Mesenchymal stem cell (in vitro differentiated cells and primary cell): Measurements from ENCODE around the gene MAMSTR.
A peak's percentile ranks its signal among the peaks of the same experiment; 100 is the strongest.

Source experiments
- DNase-seq: peaks from one replicate; pipeline ENCODE4 v3.0.0-alpha.2; 2013
- H2AFZ ChIP-seq: one replicate; pipeline ENCODE4 v1.6.1; 2013; ENCODE audit warnings: low read depth, mild to moderate bottlenecking, control low read depth, inconsistent platforms, low read length, moderate library complexity
- H2AK5ac ChIP-seq: 2 replicates; pipeline ENCODE4 v1.6.1; 2013; ENCODE audit warnings: low read length, moderate library complexity, mild to moderate bottlenecking, inconsistent platforms; ENCODE audit not compliant: severe bottlenecking
- H2BK120ac ChIP-seq: one replicate; pipeline ENCODE4 v1.6.1; 2013; ENCODE audit warnings: low read depth, mild to moderate bottlenecking, inconsistent platforms, low read length, moderate library complexity
- H2BK12ac ChIP-seq, 2 experiments: one replicate each; pipeline ENCODE4 v1.6.1; 2013; ENCODE audit warnings: inconsistent platforms in 2 of 2, low read length in 2 of 2, mild to moderate bottlenecking in 2 of 2, moderate library complexity in 2 of 2, control low read depth in 1 of 2
- H2BK15ac ChIP-seq: one replicate; pipeline ENCODE4 v1.6.1; 2013; ENCODE audit warnings: mild to moderate bottlenecking, low read depth, inconsistent platforms; ENCODE audit not compliant: poor library complexity, severe bottlenecking
- H2BK5ac ChIP-seq: 2 replicates; pipeline ENCODE4 v1.6.1; 2013; ENCODE audit warnings: low read depth, mild to moderate bottlenecking, low read length, control low read depth, inconsistent platforms; ENCODE audit not compliant: poor library complexity, severe bottlenecking
- H3K14ac ChIP-seq, 2 experiments: one replicate each; pipeline ENCODE4 v1.6.1; 2013; ENCODE audit warnings: inconsistent platforms in 2 of 2, low read length in 2 of 2, control low read depth in 1 of 2, mild to moderate bottlenecking in 1 of 2, moderate library complexity in 1 of 2
- H3K18ac ChIP-seq, 2 experiments: one replicate each; pipeline ENCODE4 v1.6.1; 2013; ENCODE audit warnings: inconsistent platforms in 2 of 2, low read length in 2 of 2, control low read depth in 1 of 2, low read depth in 1 of 2, mild to moderate bottlenecking in 1 of 2
- H3K23ac ChIP-seq, 2 experiments: one replicate each; pipeline ENCODE4 v1.6.1; 2013; ENCODE audit warnings: inconsistent platforms in 2 of 2, low read length in 2 of 2, mild to moderate bottlenecking in 2 of 2, moderate library complexity in 2 of 2, control low read depth in 1 of 2
- H3K27ac ChIP-seq: 2 replicates; pipeline ENCODE4 v1.5.1; 2013; ENCODE audit warnings: mild to moderate bottlenecking, moderate library complexity, low read length, control low read depth, inconsistent platforms; ENCODE audit not compliant: poor library complexity, severe bottlenecking
- H3K27me3 ChIP-seq, 2 experiments: 2 replicates each; pipeline versions ENCODE4 v1.6.1 to v1.7.0; 2013; ENCODE audit warnings: low read length in 2 of 2, mild to moderate bottlenecking in 2 of 2, moderate library complexity in 2 of 2, control low read depth in 1 of 2, inconsistent platforms in 1 of 2; ENCODE audit not compliant: control insufficient read depth in 1 of 2, insufficient read depth in 1 of 2
- H3K36me3 ChIP-seq, 2 experiments: 2 replicates each; pipeline versions ENCODE4 v1.6.1 to v1.7.0; 2013; ENCODE audit warnings: low read length in 2 of 2, control low read depth in 1 of 2, inconsistent platforms in 1 of 2, low read depth in 1 of 2, mild to moderate bottlenecking in 1 of 2; ENCODE audit not compliant: insufficient read depth in 2 of 2, control insufficient read depth in 1 of 2
- H3K4ac ChIP-seq, 2 experiments: one replicate each; pipeline ENCODE4 v1.6.1; 2013; ENCODE audit warnings: inconsistent platforms in 2 of 2, low read length in 2 of 2, mild to moderate bottlenecking in 2 of 2, moderate library complexity in 2 of 2, control low read depth in 1 of 2, low read depth in 1 of 2
- H3K4me1 ChIP-seq: 2 replicates; pipeline ENCODE4 v1.6.1; 2013; ENCODE audit warnings: low read depth, low read length, control low read depth; ENCODE audit not compliant: control insufficient read depth, insufficient read depth
- H3K4me2 ChIP-seq: 2 replicates; pipeline ENCODE4 v1.6.1; 2013; ENCODE audit warnings: low read length, mild to moderate bottlenecking, inconsistent platforms; ENCODE audit not compliant: poor library complexity, severe bottlenecking
- H3K4me3 ChIP-seq, 2 experiments: 2 replicates each; pipeline versions ENCODE4 v1.5.1 to v1.7.0; 2013; ENCODE audit warnings: low read length in 2 of 2, mild to moderate bottlenecking in 2 of 2, control low read depth in 1 of 2, low read depth in 1 of 2; ENCODE audit not compliant: insufficient read depth in 1 of 2
- H3K79me1 ChIP-seq: replicated peaks from 2 replicates; pipeline ENCODE4 v1.6.1; 2013; ENCODE audit warnings: mild to moderate bottlenecking, control low read depth, low read length, inconsistent platforms; ENCODE audit not compliant: poor library complexity, severe bottlenecking
- H3K9ac ChIP-seq: 2 replicates; pipeline ENCODE4 v1.7.0; 2013; ENCODE audit warnings: mild to moderate bottlenecking, low read length, moderate library complexity
- H3K9me3 ChIP-seq: 2 replicates; pipeline ENCODE4 v1.7.0; 2013; ENCODE audit warnings: mild to moderate bottlenecking, low read length; ENCODE audit not compliant: control insufficient read depth
- H4K8ac ChIP-seq: one replicate; pipeline ENCODE4 v1.6.1; 2013; ENCODE audit warnings: inconsistent platforms, mild to moderate bottlenecking, low read length, moderate library complexity
- H4K91ac ChIP-seq: one replicate; pipeline ENCODE4 v1.6.1; 2013; ENCODE audit warnings: mild to moderate bottlenecking, low read length, inconsistent platforms
- WGBS: methylation state at CpG from one replicate; pipeline ENCODE4 v1.1.7; 2013; ENCODE audit warnings: mixed read lengths; 5-methylcytosine and 5-hydroxymethylcytosine counted together

Gene MAMSTR

DNA sequence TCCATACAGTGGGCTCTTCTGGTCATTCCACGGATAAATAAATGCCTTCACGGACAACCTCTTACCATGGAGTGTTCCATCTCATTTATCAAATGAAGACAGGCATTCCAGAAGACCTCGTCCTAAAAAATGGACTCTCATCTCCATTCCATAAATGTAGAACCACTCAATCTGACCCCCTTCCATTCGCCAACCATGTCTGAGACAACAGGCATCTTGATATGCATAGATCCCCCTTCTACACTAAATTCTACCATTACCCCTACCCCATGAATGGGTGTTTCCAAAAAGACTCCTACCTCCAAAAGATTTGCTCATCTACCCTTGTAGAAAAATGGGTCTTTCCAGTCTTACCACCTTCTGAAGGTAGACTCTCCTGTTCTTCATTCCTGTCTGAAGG lies 11.9 kb upstream of the MAMSTR start:
- DNase-seq, result no peak
- H3K9ac ChIP-seq, result no peak overlapping the region
- no peak overlapping the region for H2AFZ ChIP-seq
- 84% methylated on average over 4 of the region's 4 CpGs for WGBS
- H3K4me1 ChIP-seq, result peaks cover 4% of the 10 kb centered on the region
- no peaks in the 10 kb centered on the region for H3K79me1 ChIP-seq
- no peak overlapping the region for H3K4me3 ChIP-seq
- H3K9me3 ChIP-seq, result no peaks in the 10 kb centered on the region
- no peak overlapping the region for H3K18ac ChIP-seq
- H4K91ac ChIP-seq, result no peak overlapping the region
- H4K8ac ChIP-seq, result no peak overlapping the region
- H3K14ac ChIP-seq, result no peak overlapping the region
- H3K23ac ChIP-seq, result no peak overlapping the region
- no peak overlapping the region for H3K4me2 ChIP-seq
- no peak overlapping the region for H2BK15ac ChIP-seq
- H2BK5ac ChIP-seq, result no peak overlapping the region
- H3K36me3 ChIP-seq, result no peaks in the 10 kb centered on the region
- no peak overlapping the region for H2AK5ac ChIP-seq
- H3K27me3 ChIP-seq, result peaks cover 5 to 32% of the 10 kb centered on the region in 2 experiments
- H2BK120ac ChIP-seq, result no peak overlapping the region
- no peak overlapping the region for H2BK12ac ChIP-seq
- H3K4ac ChIP-seq, result no peak overlapping the region
- H3K27ac ChIP-seq, result no peak overlapping the region

DNA sequence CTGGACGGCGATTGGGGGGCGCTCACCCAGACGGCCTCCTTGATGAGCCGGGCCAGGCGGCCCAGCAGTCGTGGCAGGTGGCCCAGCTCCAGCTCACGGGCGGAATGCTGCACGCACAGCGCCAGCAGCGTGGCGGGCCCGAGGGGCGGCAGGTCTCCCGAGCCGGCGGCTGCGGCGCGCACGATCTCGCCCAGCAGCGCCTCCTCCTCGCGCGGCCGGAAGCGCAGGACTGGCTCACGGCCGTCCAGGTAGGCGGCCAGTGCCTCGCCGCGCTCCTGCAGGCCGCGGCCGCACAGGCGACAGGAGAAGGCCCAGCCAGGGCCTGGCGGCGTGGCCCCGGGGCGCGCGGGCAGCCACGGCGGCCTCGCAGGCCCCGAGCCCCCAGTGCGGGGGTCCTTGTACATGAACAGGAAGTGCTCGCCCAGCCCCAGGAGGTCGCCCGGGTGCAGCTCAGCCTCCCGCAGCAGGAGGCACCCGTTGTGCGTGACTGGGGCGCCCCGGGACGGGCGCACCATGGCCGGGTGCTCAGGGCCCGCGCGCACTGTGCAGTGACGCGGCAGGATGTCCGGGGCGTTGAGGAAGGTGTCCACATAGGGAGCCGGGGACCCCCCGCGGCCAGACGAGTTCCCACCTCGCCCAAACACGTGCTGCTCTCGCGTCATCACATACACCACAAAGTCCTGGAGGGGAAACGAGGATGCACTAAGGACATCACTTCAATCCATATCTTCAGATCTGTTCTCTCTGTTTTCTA lies 9.6 kb upstream of the MAMSTR start:
- Histone ChIP-seq H2AK5ac (no peak overlapping the region), H3K18ac (no peak overlapping the region), H3K9ac (peak overlapping the region; percentile 18), H3K4me3 (no peak overlapping the region), H3K4me1 (no peaks in the 10 kb centered on the region), H3K23ac (no peak overlapping the region), H2BK120ac (no peak overlapping the region), H2BK12ac (no peak overlapping the region), H3K79me1 (no peaks in the 10 kb centered on the region), H2AFZ (no peak overlapping the region), H4K91ac (no peak overlapping the region), H4K8ac (no peak overlapping the region), H3K4ac (no peak overlapping the region), H2BK15ac (no peak overlapping the region), H3K9me3 (no peaks in the 10 kb centered on the region), H2BK5ac (no peak overlapping the region), H3K4me2 (no peak overlapping the region), H3K36me3 (no peaks in the 10 kb centered on the region), H3K27ac (no peak overlapping the region), H3K27me3 (peaks cover 5 to 21% of the 10 kb centered on the region in 2 experiments), H3K14ac (no peak overlapping the region)
- 65% methylated on average over 62 of the region's 77 CpGs for WGBS
- no peak for DNase-seq

DNA sequence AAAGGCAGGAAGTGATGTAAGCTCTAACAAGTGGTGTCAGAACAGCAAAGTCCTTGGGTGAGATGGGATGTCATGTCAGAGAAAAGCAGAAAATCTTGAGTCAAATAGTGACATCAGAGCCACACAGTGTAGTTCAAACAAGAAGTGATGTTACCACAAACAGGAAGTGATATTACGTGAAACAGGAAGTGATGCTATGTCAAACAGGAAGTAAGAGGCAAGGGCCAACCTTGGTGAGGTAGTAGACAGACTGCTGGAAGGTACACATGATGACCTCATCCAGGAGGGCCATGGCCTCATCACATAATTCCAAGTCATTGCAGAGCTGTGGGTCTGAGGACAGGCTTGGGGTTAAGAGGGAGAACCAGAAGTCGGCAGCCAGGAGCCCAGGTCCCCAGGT lies 7.0 kb upstream of the MAMSTR start:
- Histone ChIP-seq H3K23ac (no peak overlapping the region), H3K27ac (no peak overlapping the region), H2AFZ (no peak overlapping the region), H2AK5ac (no peak overlapping the region), H2BK12ac (no peak overlapping the region), H3K36me3 (no peaks in the 10 kb centered on the region), H4K91ac (peak overlapping the region; percentile 9), H2BK15ac (no peak overlapping the region), H2BK5ac (no peak overlapping the region), H3K4me1 (no peaks in the 10 kb centered on the region), H3K4ac (no peak overlapping the region), H3K4me2 (no peak overlapping the region), H4K8ac (no peak overlapping the region), H3K9ac (no peak overlapping the region), H2BK120ac (no peak overlapping the region), H3K4me3 (no peak overlapping the region), H3K18ac (no peak overlapping the region), H3K27me3 (peaks cover 5 to 9% of the 10 kb centered on the region in 2 experiments), H3K14ac (no peak overlapping the region), H3K79me1 (no peaks in the 10 kb centered on the region), H3K9me3 (no peaks in the 10 kb centered on the region)
- DNase-seq, result no peak
- WGBS, result 76% methylated on average over 2 of the region's 2 CpGs

DNA sequence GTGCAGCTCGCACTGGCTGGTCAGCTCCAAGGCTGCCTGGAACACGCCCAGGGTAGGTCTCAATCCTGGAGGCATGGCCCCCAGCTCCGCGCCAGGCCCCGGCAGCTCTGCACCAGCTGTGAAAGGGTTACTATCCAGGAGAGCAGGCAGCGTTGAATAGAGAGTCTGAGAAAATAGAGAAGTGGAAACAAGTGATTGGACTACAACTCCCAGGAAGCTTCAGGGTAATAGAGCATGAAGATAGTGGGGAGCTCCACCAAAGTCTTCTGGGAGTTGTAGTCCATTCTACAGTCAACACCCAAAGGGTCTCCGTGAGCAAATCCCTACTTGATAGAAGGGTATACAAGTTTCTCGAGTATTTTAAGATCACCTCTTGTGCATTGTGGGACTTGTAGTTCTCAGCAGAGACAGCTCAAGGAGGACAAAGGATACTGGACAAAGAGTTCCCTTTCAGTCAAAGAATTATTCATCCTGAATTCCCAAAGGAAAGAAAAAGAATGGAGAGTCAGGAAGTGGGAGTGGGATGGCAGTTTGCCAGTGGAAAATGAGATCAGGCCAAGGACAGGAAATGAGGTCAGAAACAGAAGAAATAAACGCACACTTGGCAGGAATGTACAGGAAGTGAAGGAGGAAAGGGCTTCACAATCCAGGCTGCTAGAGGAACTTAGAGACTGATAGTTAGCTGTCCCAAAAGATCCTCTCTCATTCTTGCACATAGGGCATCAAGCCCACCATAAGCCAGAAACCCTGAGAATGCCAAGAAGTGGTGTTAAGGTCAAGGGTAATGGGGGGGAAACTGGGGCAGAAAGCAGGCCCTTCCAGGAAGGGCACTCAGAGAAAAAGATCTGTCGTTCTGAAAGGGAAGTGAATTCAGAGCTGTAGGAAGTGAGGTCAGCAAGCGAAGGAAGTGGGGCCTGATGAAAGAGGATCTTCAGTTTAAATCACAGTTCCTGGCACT lies 5.5 kb upstream of the MAMSTR start:
- Histone ChIP-seq H3K4me1 (peaks cover 6% of the 10 kb centered on the region), H3K9me3 (no peaks in the 10 kb centered on the region)

More for the DNA sequence above, 5.5 kb upstream of the MAMSTR start:
- Histone ChIP-seq H3K23ac (no peak overlapping the region), H3K9ac (peak overlapping the region; percentile 5), H3K27ac (no peak overlapping the region), H2BK5ac (no peak overlapping the region), H2AFZ (peak overlapping the region; percentile 59), H2BK120ac (peak overlapping the region; percentile 96), H3K14ac (no peak overlapping the region), H4K8ac (peak overlapping the region; percentile 100), H2AK5ac (no peak overlapping the region), H3K36me3 (no peaks in the 10 kb centered on the region), H2BK12ac (peak overlapping the region; percentile 23 to 85), H3K4me2 (no peak overlapping the region), H3K18ac (peak overlapping the region; percentile 74 to 93), H3K4me3 (no peak overlapping the region), H3K4ac (peak overlapping the region; percentile 80 to 96), H2BK15ac (peak overlapping the region; percentile 82), H3K79me1 (no peaks in the 10 kb centered on the region), H4K91ac (peak overlapping the region; percentile 91), H3K27me3 (no peaks in the 10 kb centered on the region)
- DNase-seq, result peak; percentile 97
- WGBS, result 42% methylated on average over 9 of the region's 11 CpGs
